K562 (cell line): ENCODE measurements around the gene POM121.
"Not testable (repeated sequence)": the region's sequence is repeated elsewhere in the genome, so short reads cannot be mapped to it uniquely, and the experiment has no call there.

ENCODE experiments used
- TF ChIP-seq, protein P1 (sequence below), 3 experiments: IDR thresholded peaks in 2 of 3; conservative IDR thresholded peaks in 1 of 3; 2 replicates each; pipeline ENCODE4 v1.5.1; 2011 to 2012; ENCODE audit warnings: low read length in 3 of 3, mild to moderate bottlenecking in 3 of 3, control low read depth in 2 of 3, improper control_type of control experiment in 1 of 3, inconsistent platforms in 1 of 3, low read depth in 1 of 3, mixed read lengths in 1 of 3, moderate library complexity in 1 of 3; ENCODE audit not compliant: insufficient read depth in 2 of 3
- TF ChIP-seq, protein P2 (sequence below), 2 experiments: fragments of 450-650 bp in 1 of 2; sonication (generic) in 1 of 2; formaldehyde crosslinking; conservative IDR thresholded peaks; 2 replicates each; pipeline versions ENCODE4 v1.4.0 to v1.8.1; 2020 to 2022; ENCODE audit warnings: mild to moderate bottlenecking in 1 of 2, missing genetic modification reagents in 1 of 2

DNA sequence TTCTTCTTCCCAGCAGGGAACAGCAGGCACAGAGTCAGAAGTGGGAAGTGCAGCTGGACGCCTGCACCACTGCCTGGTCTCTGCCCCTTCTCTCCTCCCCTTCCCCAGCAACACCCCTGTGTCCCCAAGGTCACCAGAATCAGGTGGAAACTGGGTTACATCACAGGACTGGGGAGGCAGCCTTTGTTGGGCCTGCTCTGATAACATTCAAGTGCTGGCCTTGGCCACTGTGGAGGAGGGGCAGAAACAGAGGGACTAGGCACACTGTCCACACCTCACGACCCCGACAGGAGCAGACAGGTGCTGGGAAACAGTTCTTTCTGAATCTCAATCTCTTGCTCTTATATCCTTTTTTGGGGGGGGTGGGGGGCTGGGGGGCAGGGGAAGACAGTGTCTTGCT lies 42.0 kb downstream of the POM121 start:
- TF ChIP-seq, protein P1, sequence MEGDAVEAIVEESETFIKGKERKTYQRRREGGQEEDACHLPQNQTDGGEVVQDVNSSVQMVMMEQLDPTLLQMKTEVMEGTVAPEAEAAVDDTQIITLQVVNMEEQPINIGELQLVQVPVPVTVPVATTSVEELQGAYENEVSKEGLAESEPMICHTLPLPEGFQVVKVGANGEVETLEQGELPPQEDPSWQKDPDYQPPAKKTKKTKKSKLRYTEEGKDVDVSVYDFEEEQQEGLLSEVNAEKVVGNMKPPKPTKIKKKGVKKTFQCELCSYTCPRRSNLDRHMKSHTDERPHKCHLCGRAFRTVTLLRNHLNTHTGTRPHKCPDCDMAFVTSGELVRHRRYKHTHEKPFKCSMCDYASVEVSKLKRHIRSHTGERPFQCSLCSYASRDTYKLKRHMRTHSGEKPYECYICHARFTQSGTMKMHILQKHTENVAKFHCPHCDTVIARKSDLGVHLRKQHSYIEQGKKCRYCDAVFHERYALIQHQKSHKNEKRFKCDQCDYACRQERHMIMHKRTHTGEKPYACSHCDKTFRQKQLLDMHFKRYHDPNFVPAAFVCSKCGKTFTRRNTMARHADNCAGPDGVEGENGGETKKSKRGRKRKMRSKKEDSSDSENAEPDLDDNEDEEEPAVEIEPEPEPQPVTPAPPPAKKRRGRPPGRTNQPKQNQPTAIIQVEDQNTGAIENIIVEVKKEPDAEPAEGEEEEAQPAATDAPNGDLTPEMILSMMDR (IDR thresholded peaks at IDR 0.05 in 2 of 3, conservative IDR thresholded peaks at IDR 0.05 in 1 of 3; ENCODE audit: insufficient read depth in 2 of 3, low read depth in 1 of 3, low read length in 3 of 3): not testable (repeated sequence)
- TF ChIP-seq, protein P2, sequence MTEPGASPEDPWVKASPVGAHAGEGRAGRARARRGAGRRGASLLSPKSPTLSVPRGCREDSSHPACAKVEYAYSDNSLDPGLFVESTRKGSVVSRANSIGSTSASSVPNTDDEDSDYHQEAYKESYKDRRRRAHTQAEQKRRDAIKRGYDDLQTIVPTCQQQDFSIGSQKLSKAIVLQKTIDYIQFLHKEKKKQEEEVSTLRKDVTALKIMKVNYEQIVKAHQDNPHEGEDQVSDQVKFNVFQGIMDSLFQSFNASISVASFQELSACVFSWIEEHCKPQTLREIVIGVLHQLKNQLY (CRISPR knock-in tag; conservative IDR thresholded peaks at IDR 0.05): not testable (repeated sequence)
